Measurements from ENCODE around the gene ETFA. TPM values are rescaled to one million over a fixed set of nuclear protein-coding genes. Genes with fewer than 3 reads are reported as not detected.

ETFA gene
- total RNA-seq, 1 donor from 2014 or later: 511 TPM

- H3K27ac ChIP-seq (replicated peaks): no peak overlapping the region
- H3K9me3 ChIP-seq (replicated peaks): no peaks in the 10 kb centered on the region
- H3K4me3 ChIP-seq: no peak overlapping the region
- peaks cover 68% of the 10 kb centered on the region for H3K27me3 ChIP-seq (ENCODE audit: low read depth)
- TF ChIP-seq, protein P1, sequence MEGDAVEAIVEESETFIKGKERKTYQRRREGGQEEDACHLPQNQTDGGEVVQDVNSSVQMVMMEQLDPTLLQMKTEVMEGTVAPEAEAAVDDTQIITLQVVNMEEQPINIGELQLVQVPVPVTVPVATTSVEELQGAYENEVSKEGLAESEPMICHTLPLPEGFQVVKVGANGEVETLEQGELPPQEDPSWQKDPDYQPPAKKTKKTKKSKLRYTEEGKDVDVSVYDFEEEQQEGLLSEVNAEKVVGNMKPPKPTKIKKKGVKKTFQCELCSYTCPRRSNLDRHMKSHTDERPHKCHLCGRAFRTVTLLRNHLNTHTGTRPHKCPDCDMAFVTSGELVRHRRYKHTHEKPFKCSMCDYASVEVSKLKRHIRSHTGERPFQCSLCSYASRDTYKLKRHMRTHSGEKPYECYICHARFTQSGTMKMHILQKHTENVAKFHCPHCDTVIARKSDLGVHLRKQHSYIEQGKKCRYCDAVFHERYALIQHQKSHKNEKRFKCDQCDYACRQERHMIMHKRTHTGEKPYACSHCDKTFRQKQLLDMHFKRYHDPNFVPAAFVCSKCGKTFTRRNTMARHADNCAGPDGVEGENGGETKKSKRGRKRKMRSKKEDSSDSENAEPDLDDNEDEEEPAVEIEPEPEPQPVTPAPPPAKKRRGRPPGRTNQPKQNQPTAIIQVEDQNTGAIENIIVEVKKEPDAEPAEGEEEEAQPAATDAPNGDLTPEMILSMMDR (IDR thresholded peaks at IDR 0.05; ENCODE audit: borderline replicate concordance): peak; percentile 72
- no peak for DNase-seq
- H3K36me3 ChIP-seq: no peaks in the 10 kb centered on the region
- intact Hi-C loops (cut with micrococcal nuclease): no loop called here
- peaks cover 20% of the 10 kb centered on the region for H3K4me1 ChIP-seq
Observed at GRCh38 chr15:76330080-76330680, 18.9 kb upstream of the ETFA start.

DNA sequence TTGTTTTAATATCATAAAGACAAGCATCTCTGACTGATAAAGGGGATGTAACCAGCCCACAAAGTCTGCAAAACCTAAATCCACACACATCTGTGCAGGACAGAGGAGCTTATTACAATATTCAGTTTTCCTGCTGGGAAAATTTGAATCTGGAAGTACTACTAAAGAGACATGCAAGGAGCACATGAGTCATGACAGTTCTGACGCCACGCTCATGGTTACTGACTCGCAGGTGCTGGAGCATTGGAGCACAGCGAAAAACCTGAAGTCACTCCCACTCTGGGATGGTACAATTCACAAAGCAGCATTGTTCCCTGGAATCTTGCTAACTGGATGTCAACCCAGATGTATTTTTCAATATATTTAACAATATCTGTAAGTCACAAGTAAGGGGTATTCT, 17.7 kb upstream of the ETFA start:
- intact Hi-C loops (cut with micrococcal nuclease): no loop called here
- H3K27ac ChIP-seq (replicated peaks): no peak overlapping the region
- no peak overlapping the region for H3K4me3 ChIP-seq
- TF ChIP-seq, protein P1 (IDR thresholded peaks at IDR 0.05; ENCODE audit: borderline replicate concordance): no peak
- H3K27me3 ChIP-seq (ENCODE audit: low read depth): peaks cover 63% of the 10 kb centered on the region
- no peak for DNase-seq
- no peaks in the 10 kb centered on the region for H3K9me3 ChIP-seq (replicated peaks)
- peaks cover 17% of the 10 kb centered on the region for H3K4me1 ChIP-seq
- no peaks in the 10 kb centered on the region for H3K36me3 ChIP-seq

DNA sequence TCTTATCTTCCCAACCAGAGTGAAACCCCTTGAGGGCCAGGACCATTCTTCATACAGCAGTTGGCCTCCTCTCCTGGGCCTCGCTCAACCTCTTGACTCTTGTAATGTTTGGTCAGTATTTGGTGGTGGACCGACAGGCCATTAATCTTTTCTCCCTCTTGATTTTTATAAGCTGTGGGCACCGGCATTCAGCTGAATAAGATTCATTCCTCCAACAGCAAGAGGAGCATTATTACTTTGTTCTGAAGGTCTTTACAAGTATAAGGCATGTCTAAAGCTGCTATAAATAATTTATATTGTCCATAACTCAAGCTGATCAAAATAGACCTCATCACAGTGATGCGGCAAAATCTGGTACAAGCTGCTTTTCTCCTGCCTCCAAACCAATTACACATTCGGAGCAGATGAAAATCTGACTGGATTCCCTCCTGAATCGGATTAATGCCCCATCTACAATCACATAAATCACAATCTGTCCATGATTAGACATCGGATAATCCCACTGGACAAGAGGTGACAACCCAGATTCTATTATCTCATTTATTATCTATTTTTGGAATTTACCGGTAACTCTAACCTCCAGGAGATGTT, 16.9 kb upstream of the ETFA start:
- H3K9me3 ChIP-seq (replicated peaks): no peaks in the 10 kb centered on the region
- H3K4me1 ChIP-seq: peaks cover 17% of the 10 kb centered on the region
- no peaks in the 10 kb centered on the region for H3K36me3 ChIP-seq
- H3K4me3 ChIP-seq: no peak overlapping the region
- H3K27ac ChIP-seq (replicated peaks): peak overlapping the region; percentile 51
- DNase-seq: no peak
- peaks cover 59% of the 10 kb centered on the region for H3K27me3 ChIP-seq (ENCODE audit: low read depth)
- TF ChIP-seq, protein P1 (IDR thresholded peaks at IDR 0.05; ENCODE audit: borderline replicate concordance): no peak
- intact Hi-C loops (cut with micrococcal nuclease): no loop called here

GRCh38 chr15:76327191-76328105, 16.2 kb upstream of the ETFA start:
- no peak for DNase-seq
- intact Hi-C loops (cut with micrococcal nuclease): no loop called here
- H3K4me1 ChIP-seq: peaks cover 17% of the 10 kb centered on the region
- TF ChIP-seq, protein P1 (IDR thresholded peaks at IDR 0.05; ENCODE audit: borderline replicate concordance): no peak
- H3K27me3 ChIP-seq (ENCODE audit: low read depth): peaks cover 59% of the 10 kb centered on the region
- peak overlapping the region; percentile 51 for H3K27ac ChIP-seq (replicated peaks)
- no peaks in the 10 kb centered on the region for H3K36me3 ChIP-seq
- H3K9me3 ChIP-seq (replicated peaks): no peaks in the 10 kb centered on the region
- no peak overlapping the region for H3K4me3 ChIP-seq

DNA sequence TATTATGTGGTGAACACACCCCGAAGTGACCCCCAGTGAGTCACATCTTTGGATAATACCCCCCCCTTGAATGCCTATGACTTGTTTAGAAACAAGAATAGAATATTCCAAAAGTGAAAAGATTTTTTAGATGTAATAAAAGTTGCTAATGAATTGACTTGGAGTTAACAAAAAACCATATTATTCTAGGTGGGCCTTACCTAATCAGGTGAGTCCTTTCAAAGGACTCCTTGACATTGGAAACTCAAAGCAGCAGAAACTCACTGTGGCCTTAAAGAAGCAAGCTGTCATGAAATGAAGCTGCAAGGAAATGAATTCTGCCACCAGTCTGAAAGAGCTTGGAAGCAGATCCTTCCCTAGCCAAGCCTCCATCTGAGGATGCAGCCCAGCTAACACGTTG, 14.4 kb upstream of the ETFA start:
- TF ChIP-seq, protein P1 (IDR thresholded peaks at IDR 0.05; ENCODE audit: borderline replicate concordance): no peak
- peaks cover 17% of the 10 kb centered on the region for H3K4me1 ChIP-seq
- H3K4me3 ChIP-seq: no peak overlapping the region
- no peak for DNase-seq
- no peaks in the 10 kb centered on the region for H3K9me3 ChIP-seq (replicated peaks)
- peaks cover 54% of the 10 kb centered on the region for H3K27me3 ChIP-seq (ENCODE audit: low read depth)
- intact Hi-C loops (cut with micrococcal nuclease): no loop called here
- H3K27ac ChIP-seq (replicated peaks): no peak overlapping the region
- no peaks in the 10 kb centered on the region for H3K36me3 ChIP-seq

All from left ventricle myocardium inferior (tissue), 1 donor.